HG03097 (cell line): ENCODE data around the gene DNER.

Source experiments
- ATAC-seq: cut with Tn5 transposase; IDR thresholded peaks from one replicate; pipeline ENCODE4 v1.9.1; 2021; ENCODE audit not compliant: unreplicated experiment, low FRiP score

Gene DNER

DNA sequence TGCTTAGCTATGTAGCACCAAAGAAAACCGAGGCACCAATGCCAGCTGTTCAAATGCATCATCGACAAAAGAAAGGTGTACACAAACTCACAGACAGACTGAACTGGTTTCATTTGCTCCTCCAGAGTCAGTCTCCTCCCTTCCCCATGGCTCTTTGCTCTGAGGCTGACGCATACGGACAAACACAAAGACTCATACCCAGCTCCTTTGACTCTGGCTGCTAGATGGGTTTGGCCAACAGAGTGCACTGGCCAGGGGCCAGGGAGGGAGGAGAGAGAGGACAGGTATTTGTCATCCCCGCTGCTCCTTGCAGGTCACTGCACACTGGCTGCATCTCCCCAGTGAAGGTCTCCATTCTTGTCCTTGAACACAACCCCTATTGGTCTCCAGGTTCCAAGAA, 40.7 kb downstream of the DNER start:
- no peak for ATAC-seq

GRCh38 chr2:229672021-229672420, 42.3 kb downstream of the DNER start:
- no peak for ATAC-seq

DNA sequence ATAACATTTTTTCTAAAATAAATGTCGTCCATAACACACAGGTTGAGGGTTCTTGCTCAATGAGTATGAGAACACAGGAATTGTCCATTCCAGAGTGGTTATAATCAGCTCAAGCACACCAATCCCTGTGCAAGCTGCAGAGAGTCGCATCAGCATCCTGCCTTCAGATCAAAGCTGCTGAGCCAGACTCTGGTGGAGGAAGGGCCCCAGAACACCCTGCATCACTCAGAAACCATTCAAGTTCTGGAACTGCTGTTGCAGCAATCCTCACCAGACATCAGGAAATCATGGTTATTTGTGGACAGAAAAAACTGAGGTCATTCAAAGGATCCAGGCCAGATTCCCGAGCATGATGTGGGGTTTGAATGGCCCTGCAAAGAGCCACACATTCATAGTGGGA, 44.5 kb downstream of the DNER start:
- no peak for ATAC-seq

DNA sequence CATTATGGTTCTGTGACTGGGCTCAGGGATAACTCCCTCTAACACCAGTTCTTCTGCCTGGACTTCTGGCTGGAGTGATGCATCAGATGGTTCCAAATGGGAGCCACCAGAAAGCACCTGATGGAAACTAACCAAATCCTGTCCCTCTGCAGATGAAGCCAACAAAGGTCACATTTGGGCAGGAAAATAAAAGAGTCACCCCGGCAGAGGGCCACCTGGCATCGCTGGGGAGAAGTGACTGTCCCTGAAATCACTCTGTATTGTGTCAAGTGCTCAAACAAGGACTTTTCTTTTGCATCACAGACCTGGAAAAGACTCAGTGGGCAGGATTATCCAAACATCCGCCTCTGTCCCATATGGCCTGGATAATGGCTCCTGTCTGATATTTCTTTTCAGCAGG, 47.5 kb downstream of the DNER start:
- ATAC-seq: no peak

DNA sequence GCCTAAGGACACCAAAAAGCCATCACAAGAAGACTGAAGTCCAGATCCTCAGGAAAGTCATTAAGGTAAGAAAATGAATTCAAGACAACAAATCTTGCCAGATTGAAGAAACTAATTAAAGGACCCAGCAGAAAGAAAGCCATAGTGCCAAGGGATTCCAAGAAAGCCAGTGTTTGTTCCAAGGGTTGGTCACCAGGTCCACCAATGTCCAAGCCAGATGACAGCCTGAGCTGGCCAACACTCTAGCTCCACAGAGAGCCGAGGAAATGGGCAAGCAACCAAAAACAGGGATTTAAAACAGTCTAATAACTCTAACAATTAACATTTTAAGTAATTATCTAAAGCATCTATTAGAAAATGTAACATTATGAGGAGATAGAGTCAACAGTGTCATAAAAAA, 49.2 kb downstream of the DNER start:
- no peak for ATAC-seq

GRCh38 chr2:229661478-229661877, 52.9 kb downstream of the DNER start:
- ATAC-seq: no peak

- ATAC-seq: no peak
These were observed 53.4 kb downstream of the DNER start for GRCh38 chr2:229660951-229661350.

DNA sequence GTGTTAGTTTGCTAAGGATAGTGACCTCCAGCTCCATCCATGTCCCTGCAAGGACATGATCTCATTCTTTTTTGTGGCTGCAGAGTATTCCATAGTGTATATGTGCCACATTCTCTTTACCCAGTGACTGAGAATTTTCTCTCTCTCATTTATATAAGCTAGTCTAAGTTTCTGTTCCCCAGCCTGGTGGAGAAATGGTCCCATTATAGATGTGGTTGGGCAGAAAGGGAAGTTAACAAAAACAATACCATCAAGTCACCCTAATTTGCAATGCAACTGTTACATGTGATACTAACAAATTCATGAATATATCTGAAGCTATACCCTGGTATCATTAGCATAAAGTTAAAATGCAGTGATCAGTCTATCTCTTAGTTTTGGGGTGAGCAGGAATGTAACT, 54.0 kb downstream of the DNER start:
- ATAC-seq: no peak

DNA sequence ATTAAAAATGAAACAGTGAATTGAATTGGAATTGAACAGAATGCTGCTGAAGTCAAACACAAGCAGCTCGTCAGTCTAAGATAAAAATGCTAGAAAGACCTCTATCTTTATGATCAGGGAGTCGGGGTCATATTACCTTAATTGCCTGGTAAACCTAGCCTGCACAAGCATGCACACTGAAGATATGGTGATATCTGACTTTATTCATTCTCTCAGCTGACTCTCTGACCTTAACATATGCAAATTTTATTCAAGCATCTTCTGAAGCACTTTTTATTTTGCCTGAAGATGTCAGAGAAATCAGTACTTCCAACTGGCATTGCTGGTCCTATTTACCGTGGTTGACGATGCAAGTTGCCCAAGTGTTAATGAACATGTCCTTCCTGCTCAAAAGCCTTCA, 56.4 kb downstream of the DNER start:
- ATAC-seq: no peak

DNA sequence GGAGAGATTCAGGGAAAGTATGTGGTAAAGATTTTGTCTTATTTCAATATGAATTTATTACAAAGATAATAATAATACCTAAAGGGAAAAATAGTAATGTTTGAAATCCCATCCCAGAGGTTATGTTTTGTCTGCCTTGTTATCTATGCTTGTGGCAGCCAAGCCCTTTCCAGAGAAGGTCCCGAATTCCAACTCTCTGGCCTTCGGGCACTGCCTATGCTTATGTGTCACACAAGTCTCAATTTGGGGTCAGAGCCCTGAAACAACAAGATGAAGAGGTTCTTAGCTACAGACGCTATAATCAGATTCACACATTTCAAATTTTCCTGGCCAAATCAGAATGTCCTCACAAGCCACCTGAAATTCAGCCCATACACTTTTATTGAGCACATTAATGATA, 59.9 kb downstream of the DNER start:
- ATAC-seq: no peak

DNA sequence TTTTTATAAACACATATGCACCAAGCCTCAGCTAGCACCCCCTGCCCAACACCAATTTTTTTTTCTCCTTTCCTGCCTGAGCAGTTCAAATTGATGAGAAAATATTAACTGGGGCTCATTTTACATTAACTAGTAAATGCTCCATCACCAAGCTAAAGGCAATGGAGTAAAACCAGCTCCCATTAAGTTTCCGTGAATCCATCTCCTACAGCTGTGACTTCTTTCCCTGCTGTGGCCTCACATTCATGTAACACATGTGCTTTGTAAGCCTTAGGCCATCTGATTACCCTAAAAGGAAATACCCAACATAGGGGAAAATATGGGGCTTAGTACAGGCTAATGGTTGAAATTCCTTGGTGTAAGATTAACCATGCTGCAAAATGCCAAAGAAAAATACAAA, 60.8 kb downstream of the DNER start:
- no peak for ATAC-seq

- ATAC-seq: no peak
These were observed 61.6 kb downstream of the DNER start for GRCh38 chr2:229652796-229653195.

- no peak for ATAC-seq
These were observed 63.5 kb downstream of the DNER start for GRCh38 chr2:229650901-229651300.

DNA sequence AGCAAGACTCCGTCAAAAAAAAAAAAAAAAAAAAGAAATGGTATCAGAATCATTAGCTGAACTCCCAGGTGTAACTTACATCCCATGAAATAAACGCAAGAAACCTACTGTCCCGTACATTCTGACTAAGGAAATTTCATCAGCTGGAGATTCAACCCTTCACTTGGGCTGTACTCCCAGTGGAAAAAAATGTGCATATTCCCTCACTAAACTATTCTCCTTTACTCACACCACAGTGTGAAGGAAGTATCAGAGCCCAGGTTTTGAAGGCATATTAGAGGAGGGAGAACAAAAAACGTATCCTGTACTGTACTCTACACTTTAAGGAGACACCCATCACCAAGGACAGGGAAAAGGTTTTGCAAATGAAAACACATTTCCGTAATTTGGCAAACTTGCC, 64.3 kb downstream of the DNER start:
- no peak for ATAC-seq

DNA sequence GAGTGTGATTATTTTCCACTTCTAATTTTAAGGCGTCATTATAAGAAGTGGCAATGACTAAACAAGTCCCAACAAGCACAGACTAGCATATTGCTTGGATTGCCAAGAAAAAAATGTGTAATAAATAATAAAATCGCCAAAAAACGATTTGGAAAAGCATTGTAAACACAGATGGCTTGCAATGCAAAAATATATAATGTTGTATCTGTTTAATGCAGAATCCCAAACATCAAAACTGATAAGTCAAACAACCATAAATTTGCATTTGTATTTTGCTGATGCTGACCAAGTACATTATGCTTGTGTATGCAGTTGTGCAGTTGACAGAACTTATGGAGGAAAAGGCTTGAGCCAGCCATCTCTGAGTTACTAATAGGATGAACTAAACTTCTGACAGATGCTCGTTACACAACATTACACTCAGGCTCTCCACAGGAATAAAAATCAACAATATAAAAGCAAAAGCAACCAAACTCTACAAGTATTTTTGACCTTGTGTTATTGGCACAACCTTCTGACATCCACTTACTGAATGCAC, 68.1 kb downstream of the DNER start:
- ATAC-seq: no peak

- ATAC-seq: no peak
These were observed 72.0 kb downstream of the DNER start for GRCh38 chr2:229642371-229642770.

GRCh38 chr2:229641676-229642075, 72.7 kb downstream of the DNER start:
- ATAC-seq: no peak

DNA sequence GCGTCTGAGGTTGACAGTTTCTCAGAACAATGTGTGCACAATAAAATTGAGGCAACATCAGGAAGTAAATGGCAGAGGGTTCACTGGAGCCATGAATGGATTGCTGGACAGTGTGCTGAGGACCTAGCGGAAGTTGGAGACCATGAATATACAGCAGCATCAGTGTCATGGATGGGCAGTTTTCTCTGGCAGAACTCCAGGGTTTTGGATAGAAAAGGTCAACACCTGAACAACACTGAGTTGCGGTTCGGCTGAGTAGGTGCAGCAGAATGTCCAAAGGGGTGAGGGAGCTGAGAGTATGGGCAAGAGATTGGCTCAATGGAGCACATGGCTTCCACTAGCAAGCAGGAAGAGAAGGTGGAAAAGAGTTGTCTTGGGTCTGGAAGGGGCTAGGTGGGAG, 73.7 kb downstream of the DNER start:
- ATAC-seq: no peak

DNA sequence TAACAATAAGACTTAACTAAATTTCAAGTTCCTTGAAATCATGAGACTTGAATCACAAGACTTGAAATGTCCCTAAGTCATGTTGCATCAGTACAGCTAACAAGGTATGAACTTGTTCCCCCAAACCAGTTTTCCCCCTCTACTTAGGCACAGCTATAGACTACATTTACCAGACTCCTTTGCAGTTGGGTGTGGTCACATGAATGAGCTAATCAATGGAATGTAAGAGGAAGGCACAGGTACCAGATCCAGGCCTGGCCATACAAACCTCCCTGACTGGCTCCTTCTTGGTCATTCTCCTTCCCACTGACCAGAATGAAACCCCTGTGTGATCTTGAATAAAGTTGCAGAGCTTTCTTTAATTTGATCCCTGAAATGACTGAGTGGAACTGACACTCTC, 77.8 kb downstream of the DNER start:
- no peak for ATAC-seq

GRCh38 chr2:229635371-229635680, 79.0 kb downstream of the DNER start:
- no peak for ATAC-seq

DNA sequence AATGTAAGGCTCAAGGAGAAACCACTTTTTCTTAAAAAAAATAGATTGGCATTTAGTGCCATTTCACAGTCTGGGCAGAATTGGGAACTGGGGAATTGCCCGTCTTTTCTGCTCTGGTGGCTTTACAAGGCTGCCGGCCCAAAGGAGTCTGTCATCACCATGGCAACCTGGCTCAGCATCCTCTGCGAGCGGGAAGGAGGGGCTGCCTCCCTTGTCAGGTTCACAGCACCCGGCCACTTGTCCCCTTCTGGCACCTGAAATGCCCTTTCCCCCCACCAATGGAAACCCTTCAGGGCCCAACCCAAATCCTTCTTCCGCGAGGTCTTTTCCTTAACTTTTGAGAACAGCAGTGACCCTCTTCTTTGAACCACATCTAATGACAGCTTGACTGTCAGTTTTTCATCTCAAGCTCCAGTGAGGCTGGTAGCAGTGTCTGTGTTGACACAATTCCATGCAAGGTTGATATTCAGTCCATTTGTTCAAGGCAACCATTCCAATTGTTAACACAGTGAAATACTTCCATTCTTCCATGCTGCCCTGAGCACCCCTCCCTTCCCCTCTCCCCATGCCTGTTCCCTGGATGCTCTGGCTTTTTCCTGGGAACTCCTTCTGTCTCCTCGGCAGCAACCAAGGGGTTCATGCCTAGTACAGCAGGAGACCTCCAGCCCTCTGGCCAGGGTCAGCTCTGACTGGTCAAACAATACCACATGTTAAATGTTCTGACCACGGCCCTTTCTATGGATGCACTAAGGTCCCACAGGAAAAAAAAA, 79.6 kb downstream of the DNER start:
- ATAC-seq: no peak

DNA sequence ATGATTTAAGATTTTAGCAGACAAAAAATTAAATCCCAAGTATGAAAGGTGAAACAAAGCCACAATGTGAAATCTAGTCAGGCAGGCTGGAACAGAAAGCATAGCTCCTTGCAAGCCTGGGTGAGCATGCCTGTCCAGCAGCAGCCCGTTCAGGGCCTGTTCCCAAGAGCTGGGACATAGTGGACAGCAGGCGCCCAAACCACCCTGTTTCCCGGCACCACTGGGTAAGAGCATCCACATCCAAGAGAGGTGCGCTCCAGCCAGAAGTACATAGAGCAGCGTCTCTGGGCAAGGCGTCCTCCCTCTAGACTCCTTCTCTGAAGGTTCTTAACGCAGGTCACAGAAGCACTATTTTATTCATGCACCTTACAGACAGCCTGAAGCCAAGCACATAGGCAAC, 80.8 kb downstream of the DNER start:
- no peak for ATAC-seq

GRCh38 chr2:229629039-229629438, 85.3 kb downstream of the DNER start:
- ATAC-seq: no peak
